Measurements from ENCODE around the gene MYO10. TPM values are rescaled to one million over a fixed set of nuclear protein-coding genes. Genes with fewer than 3 reads are reported as not detected.
A peak's percentile ranks its signal among the peaks of the same experiment; 100 is the strongest.

Gene MYO10
- total RNA-seq, 4 donors from 2014 or later: 30.6 to 55.9 (median 38.2) TPM

- Histone ChIP-seq H3K4me1 (peaks cover 0 to 12% (median 0%) of the 10 kb centered on the region in 4 donors), H3K4me3 (no peak overlapping the region), H3K27me3 (no peaks in the 10 kb centered on the region), H3K9me3 (no peaks in the 10 kb centered on the region), H3K36me3 (no peaks in the 10 kb centered on the region), H3K27ac (no peak overlapping the region)
- TF ChIP-seq EP300 (IDR thresholded peaks at IDR 0.05) (no peak), CTCF (IDR thresholded peaks at IDR 0.05) (peak; percentile 59 to 83 (median 74))
- WGBS, 2 donors: 19 to 27% methylated on average over 6 of the region's 6 CpGs
- DNase-seq (ENCODE audit: low spot score in 2 of 2): peak in 1 of 2 donors; percentile 69
Measured at GRCh38 chr5:16791036-16791705, 144.9 kb downstream of the MYO10 start.

- no peak overlapping the region for H3K27ac ChIP-seq
- H3K4me1 ChIP-seq: peaks cover 0 to 19% (median 0%) of the 10 kb centered on the region in 4 donors
- 74 to 92% methylated on average over 5 of the region's 5 CpGs for WGBS, 2 donors
- no peaks in the 10 kb centered on the region for H3K36me3 ChIP-seq
- no peaks in the 10 kb centered on the region for H3K27me3 ChIP-seq
- H3K4me3 ChIP-seq: no peak overlapping the region
- no peaks in the 10 kb centered on the region for H3K9me3 ChIP-seq
- no peak for TF ChIP-seq CTCF (IDR thresholded peaks at IDR 0.05)
- no peak for DNase-seq (ENCODE audit: low spot score in 2 of 2)
Measured at GRCh38 chr5:16788957-16789356, 147.1 kb downstream of the MYO10 start.

GRCh38 chr5:16787278-16787677 lies 148.8 kb downstream of the MYO10 start:
- no peak overlapping the region for H3K4me3 ChIP-seq
- H3K27me3 ChIP-seq: no peaks in the 10 kb centered on the region
- DNase-seq (ENCODE audit: low spot score in 2 of 2): no peak
- H3K36me3 ChIP-seq: no peaks in the 10 kb centered on the region
- no peak overlapping the region for H3K27ac ChIP-seq
- peaks cover 0 to 20% (median 0%) of the 10 kb centered on the region in 4 donors for H3K4me1 ChIP-seq
- H3K9me3 ChIP-seq: no peaks in the 10 kb centered on the region
- TF ChIP-seq EP300 (IDR thresholded peaks at IDR 0.05) (no peak), POLR2A (IDR thresholded peaks at IDR 0.05) (no peak), CTCF (IDR thresholded peaks at IDR 0.05) (no peak)
- 63 to 78% methylated on average over 2 of the region's 2 CpGs for whole genome bisulfite sequencing, 2 donors

DNA sequence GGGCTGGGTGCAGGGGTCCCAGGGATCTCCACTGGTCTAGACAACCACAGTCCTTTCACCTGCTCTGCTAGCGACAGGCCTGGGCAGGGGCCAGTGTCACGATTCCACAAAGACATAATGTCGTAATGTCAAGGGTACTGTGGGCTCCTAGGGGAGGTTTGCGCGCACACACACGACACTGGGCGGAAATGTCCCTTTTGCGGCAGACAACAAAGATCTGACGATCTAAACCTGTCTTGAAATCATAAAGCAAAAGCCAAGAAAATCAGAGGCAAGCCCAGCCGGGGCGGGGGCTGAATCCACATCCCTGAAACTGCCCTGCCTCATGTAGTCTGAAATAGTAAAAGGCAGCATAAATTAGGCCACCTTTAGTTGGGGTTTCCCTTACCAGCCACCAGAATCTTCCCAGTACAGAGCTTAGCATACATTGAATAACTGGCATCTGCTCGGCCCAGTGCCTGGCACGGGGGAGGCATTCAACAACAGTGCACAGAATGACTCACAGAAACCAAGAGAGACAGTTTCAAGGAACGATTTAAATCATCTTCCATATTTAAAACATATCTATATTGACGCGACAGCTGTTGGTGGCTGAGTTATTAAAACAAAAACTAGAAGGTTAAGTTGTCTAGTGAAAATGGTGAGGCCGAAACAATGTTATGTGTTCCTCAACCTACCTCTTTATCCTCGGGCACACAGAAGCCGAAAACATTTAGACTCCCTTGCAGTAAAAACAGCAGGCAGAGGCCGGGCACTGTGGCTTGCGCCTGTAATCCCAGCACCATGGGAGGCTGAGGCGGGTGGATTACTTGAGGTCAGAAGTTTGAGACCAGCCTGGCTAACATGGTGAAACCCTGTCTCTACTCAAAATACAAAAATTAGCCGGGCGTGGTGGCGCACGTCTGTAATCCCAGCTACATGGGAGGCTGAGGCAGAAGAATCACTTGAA lies 151.0 kb downstream of the MYO10 start:
- H3K27ac ChIP-seq: no peak overlapping the region
- 73 to 85% methylated on average over 26 of the region's 26 CpGs for WGBS, 2 donors
- H3K4me3 ChIP-seq: no peak overlapping the region
- no peaks in the 10 kb centered on the region for H3K27me3 ChIP-seq
- no peak for DNase-seq (ENCODE audit: low spot score in 2 of 2)
- TF ChIP-seq POLR2A (IDR thresholded peaks at IDR 0.05) (no peak), EP300 (IDR thresholded peaks at IDR 0.05) (no peak), CTCF (IDR thresholded peaks at IDR 0.05) (no peak)
- H3K9me3 ChIP-seq: no peaks in the 10 kb centered on the region
- no peaks in the 10 kb centered on the region for H3K36me3 ChIP-seq
- H3K4me1 ChIP-seq: peaks cover 0 to 8% (median 0%) of the 10 kb centered on the region in 4 donors

GRCh38 chr5:16784088-16784487 lies 152.0 kb downstream of the MYO10 start:
- H3K36me3 ChIP-seq: no peaks in the 10 kb centered on the region
- no peak overlapping the region for H3K27ac ChIP-seq
- H3K9me3 ChIP-seq: no peaks in the 10 kb centered on the region
- H3K4me1 ChIP-seq: peaks cover 0 to 8% (median 0%) of the 10 kb centered on the region in 4 donors
- H3K4me3 ChIP-seq: no peak overlapping the region
- no peak for DNase-seq (ENCODE audit: low spot score in 2 of 2)
- TF ChIP-seq POLR2A (IDR thresholded peaks at IDR 0.05) (no peak), EP300 (IDR thresholded peaks at IDR 0.05) (no peak), CTCF (IDR thresholded peaks at IDR 0.05) (no peak)
- H3K27me3 ChIP-seq: no peaks in the 10 kb centered on the region
- WGBS, 2 donors: 89% methylated on average over 9 of the region's 9 CpGs

All from tibial nerve (tissue), 4 donors.